Neural cell (in vitro differentiated cells): ENCODE measurements around the gene LRP1. TPM values are rescaled to one million over a fixed set of nuclear protein-coding genes. Genes with fewer than 3 reads are reported as not detected.

ENCODE experiments used
- H2AFZ ChIP-seq: fragments of 200-600, 300-800 bp; sonication (generic), shearing (Covaris generic); 2 replicates; pipeline ENCODE4 v1.6.0; 2014; ENCODE audit warnings: low read depth, mild to moderate bottlenecking, antibody characterized with exemption, low read length, moderate library complexity
- H3F3A ChIP-seq: fragments of 200-600 bp; shearing (Covaris generic); 2 replicates; pipeline ENCODE4 v1.6.1; 2016; ENCODE audit warnings: mild to moderate bottlenecking, moderate library complexity, mixed read lengths, antibody characterized with exemption, low read length; ENCODE audit not compliant: insufficient read depth, poor library complexity, severe bottlenecking
- H3K27ac ChIP-seq: fragments of 200-600, 300-800 bp; sonication (generic), shearing (Covaris generic); 2 replicates; pipeline ENCODE4 v1.5.1; 2014; ENCODE audit warnings: mild to moderate bottlenecking, low read length, moderate library complexity
- H3K27me3 ChIP-seq: fragments of 300-800, 200-600 bp; sonication (generic), shearing (Covaris generic); 2 replicates; pipeline ENCODE4 v1.6.0; 2014; ENCODE audit warnings: mild to moderate bottlenecking, low read depth, low read length, moderate library complexity; ENCODE audit not compliant: insufficient read depth
- H3K36me3 ChIP-seq: fragments of 300-800, 200-600 bp; sonication (generic), shearing (Covaris generic); 2 replicates; pipeline ENCODE4 v1.5.1; 2014; ENCODE audit warnings: mild to moderate bottlenecking, antibody characterized with exemption, low read length, moderate library complexity; ENCODE audit not compliant: insufficient read depth
- H3K4me2 ChIP-seq: fragments of 300-800, 200-600 bp; sonication (generic), shearing (Covaris generic); 2 replicates; pipeline ENCODE4 v1.6.0; 2014; ENCODE audit warnings: mild to moderate bottlenecking, low read length
- H3K4me3 ChIP-seq: fragments of 300-800, 200-600 bp; sonication (generic), shearing (Covaris generic); 2 replicates; pipeline ENCODE4 v1.5.1; 2014; ENCODE audit warnings: mild to moderate bottlenecking, low read length, moderate library complexity
- H3K79me2 ChIP-seq: fragments of 200-600 bp; shearing (Covaris generic); replicated peaks from 2 replicates; pipeline ENCODE4 v1.6.0; 2014; ENCODE audit warnings: mild to moderate bottlenecking, low read length, moderate library complexity; ENCODE audit not compliant: insufficient read depth
- H3K9ac ChIP-seq: fragments of 300-800, 200-600 bp; sonication (generic), shearing (Covaris generic); 2 replicates; pipeline ENCODE4 v1.6.1; 2016; ENCODE audit warnings: mild to moderate bottlenecking, low read length, mixed read lengths
- H3K9me2 ChIP-seq: fragments of 200-600 bp; shearing (Covaris generic); 2 replicates; pipeline ENCODE4 v1.6.1; 2016; ENCODE audit warnings: mild to moderate bottlenecking, low read length, mixed read lengths; ENCODE audit not compliant: insufficient read depth
- H3K9me3 ChIP-seq: fragments of 200-600, 300-800 bp; sonication (generic), shearing (Covaris generic); 2 replicates; pipeline ENCODE4 v1.6.1; 2016; ENCODE audit warnings: mild to moderate bottlenecking, mixed run types, low read length, moderate library complexity, mixed read lengths
- H4K20me1 ChIP-seq: fragments of 200-600 bp; shearing (Covaris generic); 2 replicates; pipeline ENCODE4 v1.6.1; 2016; ENCODE audit warnings: mild to moderate bottlenecking, mixed run types; ENCODE audit not compliant: insufficient read depth
- EP300 ChIP-seq: fragments of 450-650 bp; conservative IDR thresholded peaks from 2 replicates; pipeline ENCODE4 v1.6.1; 2014; ENCODE audit warnings: antibody characterized with exemption, mild to moderate bottlenecking, moderate library complexity; ENCODE audit not compliant: poor library complexity, severe bottlenecking
- EZH2 ChIP-seq: fragments of 200-600, 300-800 bp; shearing (Covaris generic), sonication (generic); IDR thresholded peaks from 2 replicates; pipeline ENCODE4 v1.6.1; 2014; ENCODE audit warnings: antibody characterized with exemption, low read length, borderline replicate concordance, mild to moderate bottlenecking; ENCODE audit not compliant: insufficient read depth, poor library complexity, severe bottlenecking
- MXI1 ChIP-seq: fragments of 450-650 bp; conservative IDR thresholded peaks from 2 replicates; pipeline ENCODE4 v1.6.1; 2014; ENCODE audit warnings: antibody characterized with exemption, mild to moderate bottlenecking; ENCODE audit not compliant: poor library complexity, severe bottlenecking
- POLR2AphosphoS5 ChIP-seq: IDR thresholded peaks from 2 replicates; pipeline ENCODE4 v1.6.1; 2012
- RAD21 ChIP-seq: fragments of 450-650 bp; conservative IDR thresholded peaks from 2 replicates; pipeline ENCODE4 v1.6.1; 2014; ENCODE audit warnings: antibody characterized with exemption, mild to moderate bottlenecking, moderate library complexity
- SMC3 ChIP-seq: fragments of 450-650 bp; conservative IDR thresholded peaks from 2 replicates; pipeline ENCODE4 v1.6.1; 2014; ENCODE audit warnings: antibody characterized with exemption, mild to moderate bottlenecking, moderate library complexity; ENCODE audit not compliant: poor library complexity
- TAF1 ChIP-seq: IDR thresholded peaks from 2 replicates; pipeline ENCODE4 v1.6.1; 2012; ENCODE audit warnings: low read depth
- polyA plus RNA-seq: library from polyadenylated mRNA; depleted of rRNA; stranded (reverse); fragments of >200 nt; gene quantifications from 2 replicates; pipeline ENCODE4 v1.2.3, GENCODE V29; 2014
- TF ChIP-seq, protein P1 (sequence below): IDR thresholded peaks from 2 replicates; pipeline ENCODE4 v1.6.1; 2012; ENCODE audit warnings: borderline replicate concordance
- TF ChIP-seq, protein P2 (sequence below): fragments of 450-650 bp; IDR thresholded peaks from 2 replicates; pipeline ENCODE4 v1.5.1; 2014; ENCODE audit warnings: antibody characterized with exemption, mild to moderate bottlenecking, moderate library complexity; ENCODE audit not compliant: poor library complexity, severe bottlenecking

The LRP1 gene
- polyA plus RNA-seq, 1 donor from 2014 or later: 18.2 TPM

DNA sequence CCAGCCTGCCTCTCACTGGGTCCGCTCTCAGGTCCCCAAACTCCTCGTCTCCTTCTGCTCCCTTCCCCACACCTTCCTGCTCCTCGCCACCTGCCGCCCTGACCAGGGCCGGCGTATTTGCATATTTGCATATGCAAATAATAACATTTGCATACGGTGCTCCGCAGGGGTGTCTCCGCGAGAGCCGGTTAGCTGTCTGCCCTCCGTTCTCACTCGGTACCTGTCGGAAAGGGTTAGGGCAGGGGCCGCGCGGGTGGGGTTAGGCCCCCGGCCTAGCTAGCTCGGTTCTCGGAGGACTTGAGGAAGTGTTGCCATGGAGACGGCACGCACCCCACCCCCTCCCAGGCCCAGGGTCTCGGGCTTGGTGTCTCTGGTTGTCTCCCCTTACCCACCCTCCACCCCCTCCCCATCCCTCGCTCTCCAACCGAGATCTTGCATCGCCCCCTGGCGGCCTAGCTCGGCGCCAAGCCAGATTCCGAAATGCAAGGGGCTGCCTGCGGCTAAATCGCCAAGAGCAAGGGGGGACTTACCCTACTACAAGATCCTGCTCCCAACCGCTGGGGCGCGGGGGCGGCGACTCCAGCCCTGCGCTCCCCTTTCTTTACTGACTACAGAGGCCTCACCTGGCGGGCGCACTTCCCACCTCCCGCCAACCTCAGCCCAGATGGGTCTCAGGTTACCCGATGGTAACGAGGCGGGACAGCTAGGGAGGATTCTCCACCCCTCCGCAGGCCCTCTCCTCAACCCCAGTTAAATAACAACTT, 114.6 kb downstream of the LRP1 start:
- Histone ChIP-seq H3K9me3 (no peaks in the 10 kb centered on the region), H3K27me3 (peaks cover 52% of the 10 kb centered on the region), H3K9ac (peak overlapping the region; percentile 98), H2AFZ (no peak overlapping the region), H3K4me3 (peak overlapping the region; percentile 79), H3K9me2 (no peaks in the 10 kb centered on the region), H3K27ac (no peak overlapping the region), H4K20me1 (no peaks in the 10 kb centered on the region), H3F3A (no peaks in the 10 kb centered on the region), H3K36me3 (no peaks in the 10 kb centered on the region), H3K4me2 (peak overlapping the region; percentile 65), H3K79me2 (no peaks in the 10 kb centered on the region)
- peak; percentile 70 for TF ChIP-seq SMC3
- peak; percentile 3 for TF ChIP-seq POLR2AphosphoS5
- no peak for TF ChIP-seq TAF1
- TF ChIP-seq MXI1: no peak
- no peak for TF ChIP-seq EZH2
- TF ChIP-seq, protein P1, sequence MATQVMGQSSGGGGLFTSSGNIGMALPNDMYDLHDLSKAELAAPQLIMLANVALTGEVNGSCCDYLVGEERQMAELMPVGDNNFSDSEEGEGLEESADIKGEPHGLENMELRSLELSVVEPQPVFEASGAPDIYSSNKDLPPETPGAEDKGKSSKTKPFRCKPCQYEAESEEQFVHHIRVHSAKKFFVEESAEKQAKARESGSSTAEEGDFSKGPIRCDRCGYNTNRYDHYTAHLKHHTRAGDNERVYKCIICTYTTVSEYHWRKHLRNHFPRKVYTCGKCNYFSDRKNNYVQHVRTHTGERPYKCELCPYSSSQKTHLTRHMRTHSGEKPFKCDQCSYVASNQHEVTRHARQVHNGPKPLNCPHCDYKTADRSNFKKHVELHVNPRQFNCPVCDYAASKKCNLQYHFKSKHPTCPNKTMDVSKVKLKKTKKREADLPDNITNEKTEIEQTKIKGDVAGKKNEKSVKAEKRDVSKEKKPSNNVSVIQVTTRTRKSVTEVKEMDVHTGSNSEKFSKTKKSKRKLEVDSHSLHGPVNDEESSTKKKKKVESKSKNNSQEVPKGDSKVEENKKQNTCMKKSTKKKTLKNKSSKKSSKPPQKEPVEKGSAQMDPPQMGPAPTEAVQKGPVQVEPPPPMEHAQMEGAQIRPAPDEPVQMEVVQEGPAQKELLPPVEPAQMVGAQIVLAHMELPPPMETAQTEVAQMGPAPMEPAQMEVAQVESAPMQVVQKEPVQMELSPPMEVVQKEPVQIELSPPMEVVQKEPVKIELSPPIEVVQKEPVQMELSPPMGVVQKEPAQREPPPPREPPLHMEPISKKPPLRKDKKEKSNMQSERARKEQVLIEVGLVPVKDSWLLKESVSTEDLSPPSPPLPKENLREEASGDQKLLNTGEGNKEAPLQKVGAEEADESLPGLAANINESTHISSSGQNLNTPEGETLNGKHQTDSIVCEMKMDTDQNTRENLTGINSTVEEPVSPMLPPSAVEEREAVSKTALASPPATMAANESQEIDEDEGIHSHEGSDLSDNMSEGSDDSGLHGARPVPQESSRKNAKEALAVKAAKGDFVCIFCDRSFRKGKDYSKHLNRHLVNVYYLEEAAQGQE: no peak
- peak; percentile 75 for TF ChIP-seq RAD21
- TF ChIP-seq, protein P2, sequence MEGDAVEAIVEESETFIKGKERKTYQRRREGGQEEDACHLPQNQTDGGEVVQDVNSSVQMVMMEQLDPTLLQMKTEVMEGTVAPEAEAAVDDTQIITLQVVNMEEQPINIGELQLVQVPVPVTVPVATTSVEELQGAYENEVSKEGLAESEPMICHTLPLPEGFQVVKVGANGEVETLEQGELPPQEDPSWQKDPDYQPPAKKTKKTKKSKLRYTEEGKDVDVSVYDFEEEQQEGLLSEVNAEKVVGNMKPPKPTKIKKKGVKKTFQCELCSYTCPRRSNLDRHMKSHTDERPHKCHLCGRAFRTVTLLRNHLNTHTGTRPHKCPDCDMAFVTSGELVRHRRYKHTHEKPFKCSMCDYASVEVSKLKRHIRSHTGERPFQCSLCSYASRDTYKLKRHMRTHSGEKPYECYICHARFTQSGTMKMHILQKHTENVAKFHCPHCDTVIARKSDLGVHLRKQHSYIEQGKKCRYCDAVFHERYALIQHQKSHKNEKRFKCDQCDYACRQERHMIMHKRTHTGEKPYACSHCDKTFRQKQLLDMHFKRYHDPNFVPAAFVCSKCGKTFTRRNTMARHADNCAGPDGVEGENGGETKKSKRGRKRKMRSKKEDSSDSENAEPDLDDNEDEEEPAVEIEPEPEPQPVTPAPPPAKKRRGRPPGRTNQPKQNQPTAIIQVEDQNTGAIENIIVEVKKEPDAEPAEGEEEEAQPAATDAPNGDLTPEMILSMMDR: peak; percentile 74
- no peak for TF ChIP-seq EP300

DNA sequence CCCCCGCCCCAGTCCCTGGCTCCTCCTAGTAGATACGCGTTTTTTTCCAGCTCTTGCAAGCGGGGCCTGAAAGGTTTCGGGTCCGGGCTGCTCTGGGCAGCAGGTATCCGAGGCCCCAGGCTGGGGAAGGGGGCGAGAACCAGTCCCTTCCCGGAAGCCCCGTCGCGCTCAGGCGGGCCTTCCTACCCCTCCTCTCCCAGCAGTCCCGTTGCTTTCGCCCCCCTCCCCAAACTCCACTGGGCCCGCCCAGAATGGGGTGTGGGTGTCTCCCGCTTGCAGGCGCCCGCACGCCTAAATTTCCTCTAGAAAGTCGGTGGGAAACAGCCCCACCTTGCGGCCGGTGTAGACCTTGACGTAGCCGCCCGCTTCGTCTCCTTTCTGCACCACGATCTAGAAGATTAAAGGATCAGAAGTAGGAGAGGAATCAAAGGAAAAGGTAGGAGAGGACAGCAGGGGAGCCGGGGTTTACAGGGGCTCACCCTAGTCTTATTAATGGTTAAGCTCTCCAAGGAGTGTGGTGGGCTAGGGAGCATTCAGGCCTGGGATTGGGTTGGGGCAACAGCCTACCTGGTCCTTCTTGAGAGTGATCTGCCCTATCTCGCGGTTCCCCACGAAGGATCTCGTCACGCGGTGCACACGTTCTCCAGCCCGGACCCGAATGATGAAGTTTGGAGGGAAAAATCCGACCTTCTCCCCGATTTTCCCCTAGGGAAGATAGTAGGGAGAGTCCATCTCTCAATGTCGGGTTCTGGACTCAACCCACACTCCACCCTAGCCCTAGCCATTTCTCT, 115.4 kb downstream of the LRP1 start:
- Histone ChIP-seq H3K9me2 (no peaks in the 10 kb centered on the region), H3K9me3 (no peaks in the 10 kb centered on the region), H2AFZ (no peak overlapping the region), H3K9ac (peak overlapping the region; percentile 29), H4K20me1 (no peaks in the 10 kb centered on the region), H3F3A (no peaks in the 10 kb centered on the region), H3K79me2 (no peaks in the 10 kb centered on the region), H3K36me3 (no peaks in the 10 kb centered on the region), H3K27ac (no peak overlapping the region), H3K4me3 (peak overlapping the region; percentile 79), H3K4me2 (no peak overlapping the region), H3K27me3 (peaks cover 44% of the 10 kb centered on the region)
- TF ChIP-seq, protein P1: no peak
- TF ChIP-seq SMC3 (peak; percentile 43), RAD21 (peak; percentile 60), MXI1 (no peak), POLR2AphosphoS5 (no peak), TAF1 (no peak)
- TF ChIP-seq, protein P2: peak; percentile 67
